Astrocyte (in vitro differentiated cells and primary cell): ENCODE results near the gene OSBPL6. TPM values are rescaled to one million over a fixed set of nuclear protein-coding genes. Genes with fewer than 3 reads are reported as not detected.

Experiments
- DNase-seq: peaks from one replicate; pipeline ENCODE4 v3.0.0-alpha.2; 2010; ENCODE audit warnings: low read depth
- FAIRE-seq: peaks from 2 replicates; lab custom pipeline; 2011; peaks lifted over from hg19 to GRCh38; lab: Jason Lieb, UNC
- H2AFZ ChIP-seq: 2 replicates; pipeline ENCODE4 v1.6.0; 2012; ENCODE audit warnings: low read depth, low read length, inconsistent platforms
- H3K27ac ChIP-seq: 2 replicates; pipeline ENCODE4 v1.5.1; 2011; ENCODE audit warnings: low read depth, low read length, inconsistent platforms
- H3K27me3 ChIP-seq: 2 replicates; pipeline ENCODE4 v1.6.0; 2011; ENCODE audit warnings: low read length, inconsistent platforms; ENCODE audit not compliant: insufficient read depth
- H3K36me3 ChIP-seq: 2 replicates; pipeline ENCODE4 v1.5.1; 2011; ENCODE audit warnings: low read length, inconsistent platforms; ENCODE audit not compliant: insufficient read depth
- H3K4me1 ChIP-seq: 2 replicates; pipeline ENCODE4 v1.5.1; 2011; ENCODE audit warnings: low read length, inconsistent platforms; ENCODE audit not compliant: insufficient read depth
- H3K4me2 ChIP-seq: 2 replicates; pipeline ENCODE4 v1.6.0; 2012; ENCODE audit warnings: low read length, inconsistent platforms
- H3K4me3 ChIP-seq: 2 replicates; pipeline ENCODE4 v1.5.1; 2011; ENCODE audit warnings: low read depth, mild to moderate bottlenecking, low read length, inconsistent platforms; ENCODE audit not compliant: insufficient read depth
- H3K79me2 ChIP-seq: 2 replicates; pipeline ENCODE4 v1.6.0; 2012; ENCODE audit warnings: mild to moderate bottlenecking, low read length, inconsistent platforms; ENCODE audit not compliant: insufficient read depth
- H3K9ac ChIP-seq: 2 replicates; pipeline ENCODE4 v1.6.0; 2012; ENCODE audit warnings: mild to moderate bottlenecking, low read length, inconsistent platforms
- H3K9me3 ChIP-seq: 2 replicates; pipeline ENCODE4 v1.5.1; 2012; ENCODE audit warnings: low read depth, mild to moderate bottlenecking, low read length, inconsistent platforms; ENCODE audit not compliant: insufficient read depth
- H4K20me1 ChIP-seq: 2 replicates; pipeline ENCODE4 v1.6.0; 2012; ENCODE audit warnings: low read length, inconsistent platforms; ENCODE audit not compliant: insufficient read depth
- H3K27ac Mint-ChIP-seq: one replicate; pipeline ENCODE4 v1.8.0; 2021; ENCODE audit warnings: mild to moderate bottlenecking, mixed read lengths; ENCODE audit not compliant: unreplicated experiment
- H3K27me3 Mint-ChIP-seq: one replicate; pipeline ENCODE4 v1.8.0; 2021; ENCODE audit warnings: low read depth, mixed read lengths; ENCODE audit not compliant: unreplicated experiment
- H3K36me3 Mint-ChIP-seq: one replicate; pipeline ENCODE4 v1.8.0; 2021; ENCODE audit warnings: low read depth, mixed read lengths; ENCODE audit not compliant: unreplicated experiment
- H3K4me1 Mint-ChIP-seq: one replicate; pipeline ENCODE4 v1.8.0; 2021; ENCODE audit warnings: low read depth, mixed read lengths; ENCODE audit not compliant: unreplicated experiment
- H3K4me3 Mint-ChIP-seq: one replicate; pipeline ENCODE4 v1.8.0; 2021; ENCODE audit warnings: mild to moderate bottlenecking, moderate library complexity, mixed read lengths; ENCODE audit not compliant: unreplicated experiment
- H3K9me3 Mint-ChIP-seq: one replicate; pipeline ENCODE4 v1.8.0; 2021; ENCODE audit warnings: mild to moderate bottlenecking, mixed read lengths; ENCODE audit not compliant: unreplicated experiment
- CTCF ChIP-seq: IDR thresholded peaks from 2 replicates; pipeline ENCODE4 v1.5.1; 2011; ENCODE audit warnings: low read depth, mild to moderate bottlenecking, inconsistent platforms, low read length, moderate library complexity; ENCODE audit not compliant: insufficient read depth
- EZH2 ChIP-seq: IDR thresholded peaks from 2 replicates; pipeline ENCODE4 v1.6.1; 2012; ENCODE audit warnings: mild to moderate bottlenecking, low read length, inconsistent platforms; ENCODE audit not compliant: insufficient read depth
- total RNA-seq: library from RNA; stranded (reverse); gene quantifications from 2 replicates; pipeline ENCODE4 v1.2.1, GENCODE V29; 2021

Gene OSBPL6
- total RNA-seq, 1 donor from 2014 or later, result 13.4 TPM

GRCh38 chr2:178233428-178233827, 39.1 kb downstream of the OSBPL6 start:
- Histone ChIP-seq H3K4me3 (no peak overlapping the region), H3K4me2 (no peak overlapping the region), H2AFZ (no peak overlapping the region), H3K9me3 (no peaks in the 10 kb centered on the region), H3K36me3 (no peaks in the 10 kb centered on the region), H4K20me1 (no peaks in the 10 kb centered on the region), H3K79me2 (peaks cover 12% of the 10 kb centered on the region), H3K9ac (no peak overlapping the region), H3K4me1 (peaks cover 11% of the 10 kb centered on the region), H3K27me3 (no peaks in the 10 kb centered on the region), H3K27ac (no peak overlapping the region)
- no peak overlapping the region for H3K4me3 Mint-ChIP-seq
- FAIRE-seq (no peak), DNase-seq (no peak)
- H3K9me3 Mint-ChIP-seq, result no peaks in the 10 kb centered on the region
- H3K27me3 Mint-ChIP-seq, result no peaks in the 10 kb centered on the region
- TF ChIP-seq EZH2, result no peak
- no peak for TF ChIP-seq CTCF
- peaks cover 21% of the 10 kb centered on the region for H3K4me1 Mint-ChIP-seq
- H3K27ac Mint-ChIP-seq, result no peak overlapping the region
- no peaks in the 10 kb centered on the region for H3K36me3 Mint-ChIP-seq

GRCh38 chr2:178234648-178235047, 40.3 kb downstream of the OSBPL6 start:
- peaks cover 21% of the 10 kb centered on the region for H3K4me1 Mint-ChIP-seq
- H3K27me3 Mint-ChIP-seq, result no peaks in the 10 kb centered on the region
- peaks cover 12% of the 10 kb centered on the region for H3K4me1 ChIP-seq
- no peak overlapping the region for H3K4me2 ChIP-seq
- TF ChIP-seq EZH2, result no peak
- no peak for TF ChIP-seq CTCF
- H4K20me1 ChIP-seq, result no peaks in the 10 kb centered on the region
- H3K9me3 Mint-ChIP-seq, result no peaks in the 10 kb centered on the region
- H3K36me3 ChIP-seq, result no peaks in the 10 kb centered on the region
- H3K27ac Mint-ChIP-seq, result no peak overlapping the region
- no peak overlapping the region for H3K4me3 ChIP-seq
- FAIRE-seq (no peak), DNase-seq (peak; percentile 33)
- H3K9me3 ChIP-seq, result no peaks in the 10 kb centered on the region
- peaks cover 7% of the 10 kb centered on the region for H3K79me2 ChIP-seq
- no peaks in the 10 kb centered on the region for H3K36me3 Mint-ChIP-seq
- no peaks in the 10 kb centered on the region for H3K27me3 ChIP-seq
- no peak overlapping the region for H3K9ac ChIP-seq
- H3K27ac ChIP-seq, result no peak overlapping the region
- H3K4me3 Mint-ChIP-seq, result no peak overlapping the region
- H2AFZ ChIP-seq, result no peak overlapping the region

GRCh38 chr2:178237488-178238153, 43.3 kb downstream of the OSBPL6 start:
- FAIRE-seq, result no peak
- H3K4me3 Mint-ChIP-seq, result no peak overlapping the region

More at GRCh38 chr2:178237488-178238153, 43.3 kb downstream of the OSBPL6 start:
- H3K4me2 ChIP-seq, result peak overlapping the region; percentile 56
- TF ChIP-seq CTCF (no peak), EZH2 (no peak)
- no peak overlapping the region for H2AFZ ChIP-seq
- no peaks in the 10 kb centered on the region for H3K9me3 ChIP-seq
- H3K4me1 ChIP-seq, result peaks cover 21% of the 10 kb centered on the region
- Mint-ChIP-seq H3K27ac (no peak overlapping the region), H3K4me1 (peaks cover 28% of the 10 kb centered on the region), H3K36me3 (no peaks in the 10 kb centered on the region), H3K27me3 (no peaks in the 10 kb centered on the region), H3K9me3 (no peaks in the 10 kb centered on the region)
- H3K27ac ChIP-seq, result peak overlapping the region; percentile 57
- H3K36me3 ChIP-seq, result no peaks in the 10 kb centered on the region
- H3K27me3 ChIP-seq, result no peaks in the 10 kb centered on the region
- no peak overlapping the region for H3K9ac ChIP-seq
- H4K20me1 ChIP-seq, result no peaks in the 10 kb centered on the region
- no peak overlapping the region for H3K4me3 ChIP-seq
- peaks cover 7% of the 10 kb centered on the region for H3K79me2 ChIP-seq
- DNase-seq, result peak; percentile 55
